ENCODE measurements around the gene CRKL. TPM values are rescaled to one million over a fixed set of nuclear protein-coding genes. Genes with fewer than 3 reads are reported as not detected.

Gene CRKL
- total RNA-seq, 1 donor from 2014 or later = 91.0 TPM

- H3K4me3 ChIP-seq = no peak overlapping the region
- no peak overlapping the region for H3K27ac ChIP-seq
- H3K36me3 ChIP-seq = no peaks in the 10 kb centered on the region
- Mint-ChIP-seq H3K4me3 (peak overlapping the region; percentile 33), H3K4me1 (peaks cover 27% of the 10 kb centered on the region), H3K9me3 (no peaks in the 10 kb centered on the region), H3K36me3 (no peaks in the 10 kb centered on the region), H3K27ac (no peak overlapping the region), H3K27me3 (ENCODE audit: insufficient read depth, low read depth) (peaks cover 23% of the 10 kb centered on the region)
- H3K4me1 ChIP-seq = peaks cover 45% of the 10 kb centered on the region
- H4K20me1 ChIP-seq (ENCODE audit: low read depth) = peaks cover 8% of the 10 kb centered on the region
- no peak for TF ChIP-seq EZH2phosphoT487 (IDR thresholded peaks at IDR 0.05)
- no peak for TF ChIP-seq CTCF (IDR thresholded peaks at IDR 0.05)
- no peak for TF ChIP-seq EZH2 (IDR thresholded peaks at IDR 0.05)
- no peak overlapping the region for H2AFZ ChIP-seq (replicated peaks)
- H3K27me3 ChIP-seq = no peaks in the 10 kb centered on the region
- DNase-seq (ENCODE audit: low spot score) = no peak
- no peak overlapping the region for H3K4me2 ChIP-seq
- H3F3A ChIP-seq (ENCODE audit: low read depth) = peaks cover 46% of the 10 kb centered on the region
- H3K79me2 ChIP-seq (ENCODE audit: low read depth) = no peaks in the 10 kb centered on the region
- no peaks in the 10 kb centered on the region for H3K9me3 ChIP-seq (ENCODE audit: low read depth)
- no peak overlapping the region for H3K9ac ChIP-seq
Measured at GRCh38 chr22:20972933-20973577, 55.8 kb downstream of the CRKL start.

GRCh38 chr22:20973634-20974286 is 56.6 kb downstream of the CRKL start:
- H3K36me3 Mint-ChIP-seq = no peaks in the 10 kb centered on the region
- peak overlapping the region; percentile 53 for H3K27ac Mint-ChIP-seq
- no peak overlapping the region for H3K27ac ChIP-seq
- H3K9me3 Mint-ChIP-seq = no peaks in the 10 kb centered on the region
- H3K27me3 Mint-ChIP-seq (ENCODE audit: insufficient read depth, low read depth) = peaks cover 25% of the 10 kb centered on the region
- no peak for DNase-seq (ENCODE audit: low spot score)
- H3K4me3 ChIP-seq = no peak overlapping the region
- H3K9ac ChIP-seq = no peak overlapping the region
- no peak overlapping the region for H3K4me3 Mint-ChIP-seq
- no peak overlapping the region for H2AFZ ChIP-seq (replicated peaks)
- no peaks in the 10 kb centered on the region for H3K9me3 ChIP-seq (ENCODE audit: low read depth)
- peaks cover 21% of the 10 kb centered on the region for H3K4me1 Mint-ChIP-seq
- H3K36me3 ChIP-seq = no peaks in the 10 kb centered on the region
- peaks cover 38% of the 10 kb centered on the region for H3K4me1 ChIP-seq
- H4K20me1 ChIP-seq (ENCODE audit: low read depth) = peaks cover 8% of the 10 kb centered on the region
- no peaks in the 10 kb centered on the region for H3K27me3 ChIP-seq
- H3K4me2 ChIP-seq = no peak overlapping the region
- TF ChIP-seq EZH2 (IDR thresholded peaks at IDR 0.05) = no peak
- no peak for TF ChIP-seq EZH2phosphoT487 (IDR thresholded peaks at IDR 0.05)
- TF ChIP-seq CTCF (IDR thresholded peaks at IDR 0.05) = no peak
- peaks cover 42% of the 10 kb centered on the region for H3F3A ChIP-seq (ENCODE audit: low read depth)
- H3K79me2 ChIP-seq (ENCODE audit: low read depth) = no peaks in the 10 kb centered on the region

- Mint-ChIP-seq H3K9me3 (no peaks in the 10 kb centered on the region), H3K36me3 (no peaks in the 10 kb centered on the region), H3K27ac (peak overlapping the region; percentile 53), H3K4me3 (no peak overlapping the region), H3K4me1 (peaks cover 23% of the 10 kb centered on the region), H3K27me3 (ENCODE audit: insufficient read depth, low read depth) (peaks cover 25% of the 10 kb centered on the region)
- Histone ChIP-seq H3K9ac (no peak overlapping the region), H3K4me2 (no peak overlapping the region), H3K27ac (no peak overlapping the region), H3K27me3 (no peaks in the 10 kb centered on the region), H3K9me3 (ENCODE audit: low read depth) (no peaks in the 10 kb centered on the region), H3F3A (ENCODE audit: low read depth) (peaks cover 42% of the 10 kb centered on the region), H3K4me1 (peaks cover 35% of the 10 kb centered on the region), H2AFZ (replicated peaks) (no peak overlapping the region), H4K20me1 (ENCODE audit: low read depth) (peaks cover 8% of the 10 kb centered on the region), H3K36me3 (no peaks in the 10 kb centered on the region), H3K79me2 (ENCODE audit: low read depth) (no peaks in the 10 kb centered on the region), H3K4me3 (no peak overlapping the region)
- no peak for TF ChIP-seq CTCF (IDR thresholded peaks at IDR 0.05)
- TF ChIP-seq EZH2 (IDR thresholded peaks at IDR 0.05) = no peak
- no peak for TF ChIP-seq EZH2phosphoT487 (IDR thresholded peaks at IDR 0.05)
- DNase-seq (ENCODE audit: low spot score) = no peak
Measured at GRCh38 chr22:20974336-20974955, 57.2 kb downstream of the CRKL start.

Measured in neural progenitor cell (in vitro differentiated cells).